HEK293 (cell line): Measurements from ENCODE around the gene C6orf89.
"Not testable (repeated sequence)": the region's sequence is repeated elsewhere in the genome, so short reads cannot be mapped to it uniquely, and the experiment has no call there.

Experiments used
- CTCF ChIA-PET: fragments of 350-600 bp; formaldehyde crosslinking; extraction: SDS; loops from one replicate; lab custom pipeline; 2021; ENCODE audit warnings: antibody characterized with exemption; lab: Yijun Ruan, JAX
- POLR2A ChIA-PET: fragments of 300-600 bp; formaldehyde crosslinking; extraction: SDS; loops from one replicate; lab custom pipeline; 2020; ENCODE audit warnings: antibody characterized with exemption, inconsistent platforms; lab: Yijun Ruan, JAX
- H3K27ac ChIP-seq: fragments of 200-500 bp; sonication (Bioruptor generic); 2 replicates; pipeline ENCODE4 v1.5.1; 2014; ENCODE audit warnings: low read depth, low read length, control low read depth, inconsistent platforms; ENCODE audit errors: extremely low read depth
- H3K36me3 ChIP-seq, 2 experiments: fragments of 200-500 bp in 1 of 2; sonication (Bioruptor generic) in 1 of 2; 1 replicate in 1 of 2; 2 replicates in 1 of 2; pipeline ENCODE4 v1.5.1; 2014 to 2017; ENCODE audit warnings: inconsistent platforms in 2 of 2, low read length in 2 of 2; ENCODE audit not compliant: control insufficient read depth in 2 of 2, insufficient read depth in 1 of 2
- H3K4me1 ChIP-seq: fragments of 200-500 bp; sonication (Bioruptor generic); 2 replicates; pipeline ENCODE4 v1.5.1; 2014; ENCODE audit warnings: mild to moderate bottlenecking, low read length, inconsistent platforms; ENCODE audit not compliant: control insufficient read depth, insufficient read depth
- H3K4me3 ChIP-seq: 2 replicates; pipeline ENCODE4 v1.5.1; 2011; ENCODE audit warnings: low read depth, mild to moderate bottlenecking, control low read depth, low read length, moderate library complexity
- H3K9me3 ChIP-seq: fragments of 200-500 bp; sonication (Bioruptor generic); 2 replicates; pipeline ENCODE4 v1.5.1; 2014; ENCODE audit warnings: low read depth, low read length, inconsistent platforms; ENCODE audit not compliant: control insufficient read depth, insufficient read depth
- BCL11A ChIP-seq: fragments of 450-650 bp; formaldehyde crosslinking; IDR thresholded peaks from 2 replicates; pipeline ENCODE4 v1.5.1; 2016; ENCODE audit warnings: low read depth, missing biosample characterization, missing genetic modification characterization
- BCL11B ChIP-seq: fragments of 450-650 bp; formaldehyde crosslinking; IDR thresholded peaks from 2 replicates; pipeline ENCODE4 v1.5.1; 2016; ENCODE audit warnings: low read depth, missing biosample characterization, missing genetic modification characterization
- HOXC10 ChIP-seq: sonication (generic); formaldehyde crosslinking; IDR thresholded peaks from 2 replicates; pipeline ENCODE4 v1.8.1; 2023; ENCODE audit warnings: mild to moderate bottlenecking, missing genetic modification reagents
- PATZ1 ChIP-seq: fragments of 450-650 bp; formaldehyde crosslinking; IDR thresholded peaks from 2 replicates; pipeline ENCODE4 v1.5.1; 2016; ENCODE audit warnings: missing biosample characterization, missing genetic modification characterization
- PBX3 ChIP-seq: sonication (generic); formaldehyde crosslinking; IDR thresholded peaks from 2 replicates; pipeline ENCODE4 v1.8.1; 2022; ENCODE audit warnings: mild to moderate bottlenecking, moderate library complexity, missing genetic modification reagents
- TRIM28 ChIP-seq: IDR thresholded peaks from 2 replicates; pipeline ENCODE4 v1.6.1; 2011; ENCODE audit warnings: low read length, control low read depth, borderline replicate concordance
- ZBTB11 ChIP-seq: fragments of 450-650 bp; formaldehyde crosslinking; conservative IDR thresholded peaks from 2 replicates; pipeline ENCODE4 v1.5.1; 2016; ENCODE audit warnings: low read depth, missing biosample characterization, missing genetic modification characterization
- ZBTB26 ChIP-seq: fragments of 450-650 bp; formaldehyde crosslinking; optimal IDR thresholded peaks from 2 replicates; pipeline ENCODE3; 2016; ENCODE audit warnings: missing biosample characterization, mild to moderate bottlenecking, missing genetic modification characterization
- ZNF148 ChIP-seq: fragments of 450-650 bp; formaldehyde crosslinking; IDR thresholded peaks from 2 replicates; pipeline ENCODE4 v1.5.0; 2017; ENCODE audit warnings: missing biosample characterization, missing genetic modification characterization, borderline replicate concordance
- ZNF221 ChIP-seq: fragments of 450-650 bp; formaldehyde crosslinking; IDR thresholded peaks from 2 replicates; pipeline ENCODE4 v1.5.1; 2017; ENCODE audit warnings: missing biosample characterization, missing genetic modification characterization, borderline replicate concordance
- ZNF223 ChIP-seq: fragments of 450-650 bp; formaldehyde crosslinking; IDR thresholded peaks from 2 replicates; pipeline ENCODE4 v1.5.1; 2016; ENCODE audit warnings: missing biosample characterization, missing genetic modification characterization
- ZNF239 ChIP-seq: fragments of 450-650 bp; formaldehyde crosslinking; IDR thresholded peaks from 2 replicates; pipeline ENCODE4 v1.5.1; 2016; ENCODE audit warnings: missing biosample characterization, missing genetic modification characterization
- ZNF416 ChIP-seq: fragments of 450-650 bp; formaldehyde crosslinking; IDR thresholded peaks from 2 replicates; pipeline ENCODE4 v1.5.1; 2016; ENCODE audit warnings: missing biosample characterization, missing genetic modification characterization
- ZNF518A ChIP-seq: fragments of 450-650 bp; formaldehyde crosslinking; conservative IDR thresholded peaks from 2 replicates; pipeline ENCODE4 v1.5.1; 2016; ENCODE audit warnings: low read depth, missing biosample characterization, missing genetic modification characterization
- ZNF707 ChIP-seq: fragments of 450-650 bp; formaldehyde crosslinking; IDR thresholded peaks from 2 replicates; pipeline ENCODE4 v1.5.1; 2016; ENCODE audit warnings: missing biosample characterization, missing genetic modification characterization

C6orf89 gene

GRCh38 chr6:36937896-36938295 lies 52.1 kb downstream of the C6orf89 start (continued):
- TF ChIP-seq ZNF518A (tag by site-specific recombination) (no peak), HOXC10 (CRISPR knock-in tag) (no peak), ZNF239 (tag by site-specific recombination) (no peak), BCL11B (tag by site-specific recombination) (no peak), ZNF223 (tag by site-specific recombination) (no peak), BCL11A (tag by site-specific recombination) (no peak), ZNF148 (tag by site-specific recombination) (no peak)
- TF ChIP-seq, all 188 proteins: peak for 0

- no peaks in the 10 kb centered on the region for H3K9me3 ChIP-seq
- ChIA-PET CTCF (no interaction called here), POLR2A (no interaction called here)
- no peak overlapping the region for H3K27ac ChIP-seq
- no peaks in the 10 kb centered on the region for H3K4me1 ChIP-seq
- TF ChIP-seq TRIM28, result no peak
- TF ChIP-seq ZBTB26 (tag by site-specific recombination), result no peak
- TF ChIP-seq PBX3 (CRISPR knock-in tag), result no peak
- TF ChIP-seq PATZ1 (tag by site-specific recombination), result no peak
- TF ChIP-seq ZNF707, result no peak
- TF ChIP-seq ZBTB11 (tag by site-specific recombination), result no peak
- no peak for TF ChIP-seq ZNF416 (tag by site-specific recombination)
- TF ChIP-seq ZNF221 (tag by site-specific recombination), result no peak
- H3K36me3 ChIP-seq, result no peaks in the 10 kb centered on the region
- no peak overlapping the region for H3K4me3 ChIP-seq
These were observed 52.8 kb downstream of the C6orf89 start for GRCh38 chr6:36938536-36938935.

GRCh38 chr6:36939005-36939404 lies 53.3 kb downstream of the C6orf89 start:
- POLR2A ChIA-PET, H3K4me1 ChIP-seq, H3K4me3 ChIP-seq, H3K36me3 ChIP-seq, CTCF ChIA-PET, H3K9me3 ChIP-seq, H3K27ac ChIP-seq: not testable (repeated sequence)
